K562 (cell line): ENCODE results near the gene EFCC1. TPM values are rescaled to one million over a fixed set of nuclear protein-coding genes. Genes with fewer than 3 reads are reported as not detected.
A peak's percentile ranks its signal among the peaks of the same experiment; 100 is the strongest.

ENCODE experiments used
- FIP1L1 ChIP-seq: fragments of 200-400 bp; formaldehyde crosslinking; IDR thresholded peaks from 2 replicates; pipeline ENCODE4 v1.6.1; 2018; ENCODE audit warnings: mild to moderate bottlenecking, low read depth, low read length; ENCODE audit not compliant: poor library complexity, severe bottlenecking
- FOXP4 ChIP-seq: sonication (generic); formaldehyde crosslinking; IDR thresholded peaks from 2 replicates; pipeline ENCODE4 v1.8.0; 2022; ENCODE audit warnings: mild to moderate bottlenecking, missing genetic modification reagents, borderline replicate concordance
- GATAD2B ChIP-seq: fragments of 450-650 bp; IDR thresholded peaks from 2 replicates; pipeline ENCODE4 v1.6.1; 2017; ENCODE audit warnings: mild to moderate bottlenecking, borderline replicate concordance
- KDM2B ChIP-seq: fragments of 250-450 bp; sonication (Bioruptor Pico); IDR thresholded peaks from 2 replicates; pipeline ENCODE4 v1.8.0; 2021; ENCODE audit warnings: mild to moderate bottlenecking, moderate library complexity
- MTA3 ChIP-seq: fragments of 450-650 bp; formaldehyde crosslinking; IDR thresholded peaks from 2 replicates; pipeline ENCODE4 v1.6.1; 2017; ENCODE audit warnings: mild to moderate bottlenecking, borderline replicate concordance
- NFE2L1 ChIP-seq: fragments of 450-650 bp; IDR thresholded peaks from 2 replicates; pipeline ENCODE4 v1.6.1; 2016; ENCODE audit warnings: missing genetic modification characterization, low read depth, mild to moderate bottlenecking, missing compliant biosample characterization, moderate library complexity, borderline replicate concordance
- PHB2 ChIP-seq: fragments of 450-650 bp; IDR thresholded peaks from 2 replicates; pipeline ENCODE4 v1.6.1; 2017; ENCODE audit warnings: low read depth
- POLR2A ChIP-seq: fragments of 450-650 bp; conservative IDR thresholded peaks from 2 replicates; pipeline ENCODE4 v1.6.1; 2016
- PTBP1 ChIP-seq: fragments of 200-400 bp; formaldehyde crosslinking; IDR thresholded peaks from 2 replicates; pipeline ENCODE4 v1.6.1; 2017; ENCODE audit warnings: low read depth, low read length
- ZBTB33 ChIP-seq: sonication (generic); formaldehyde crosslinking; IDR thresholded peaks from 2 replicates; pipeline ENCODE4 v1.8.1; 2023; ENCODE audit warnings: mild to moderate bottlenecking, missing genetic modification reagents
- ZNF408 ChIP-seq: fragments of 250-450 bp; sonication (Bioruptor Pico); IDR thresholded peaks from 2 replicates; pipeline ENCODE4 v1.4.0; 2020; ENCODE audit warnings: low read depth, mild to moderate bottlenecking, moderate library complexity
- ZNF445 ChIP-seq: fragments of 250-450 bp; sonication (Bioruptor Pico); IDR thresholded peaks from 2 replicates; pipeline ENCODE4 v1.4.0; 2020; ENCODE audit warnings: low read depth, mild to moderate bottlenecking, moderate library complexity
- polyA plus RNA-seq, 8 experiments: library from polyadenylated mRNA; depleted of rRNA in 4 of 8; stranded (reverse) in 5 of 8; unstranded in 3 of 8; fragments of >200 nt; fragmentation: Nextera tagmentation in 2 of 8; fragmentation: Illumina TruSeq in 1 of 8; extraction: Ambion mirVana in 2 of 8; extraction: Trizol in 1 of 8; gene quantifications; 2 replicates each; pipeline versions ENCODE4 v1.2.1 to v1.2.3, GENCODE V29; 2011 to 2014; ENCODE audit warnings: inconsistent platforms in 1 of 8, missing spikeins in 1 of 8
- total RNA-seq, 7 experiments: library from RNA; depleted of rRNA in 6 of 7; stranded (reverse); fragments of >200 nt in 6 of 7; fragmentation: Illumina TruSeq in 2 of 7; extraction: Trizol in 2 of 7; gene quantifications; 2 replicates each; pipeline versions ENCODE4 v1.2.1 to v1.2.3, GENCODE V29; 2011 to 2021; ENCODE audit warnings: low replicate concordance in 1 of 7
- TF ChIP-seq, protein P1 (sequence below), 2 experiments: IDR thresholded peaks; 2 replicates each; pipeline ENCODE4 v1.6.1; 2011; ENCODE audit warnings: borderline replicate concordance in 1 of 2, control low read depth in 1 of 2, low read depth in 1 of 2, low read length in 1 of 2, mild to moderate bottlenecking in 1 of 2, mixed read lengths in 1 of 2, moderate library complexity in 1 of 2; ENCODE audit not compliant: insufficient read depth in 1 of 2, insufficient read length in 1 of 2, poor library complexity in 1 of 2, severe bottlenecking in 1 of 2; ENCODE audit errors: extremely low read depth in 1 of 2
- TF ChIP-seq, protein P2 (sequence below): IDR thresholded peaks from 2 replicates; pipeline ENCODE4 v1.6.1; 2011; ENCODE audit warnings: borderline replicate concordance, low read depth, mild to moderate bottlenecking, moderate library complexity, low read length; ENCODE audit not compliant: insufficient read depth, poor library complexity, severe bottlenecking

EFCC1 gene
- total and polyA plus RNA-seq, 9 of the 15 experiments (the other 6 are each of a cell fraction or from before 2014, with no cell fraction given): not detected

DNA sequence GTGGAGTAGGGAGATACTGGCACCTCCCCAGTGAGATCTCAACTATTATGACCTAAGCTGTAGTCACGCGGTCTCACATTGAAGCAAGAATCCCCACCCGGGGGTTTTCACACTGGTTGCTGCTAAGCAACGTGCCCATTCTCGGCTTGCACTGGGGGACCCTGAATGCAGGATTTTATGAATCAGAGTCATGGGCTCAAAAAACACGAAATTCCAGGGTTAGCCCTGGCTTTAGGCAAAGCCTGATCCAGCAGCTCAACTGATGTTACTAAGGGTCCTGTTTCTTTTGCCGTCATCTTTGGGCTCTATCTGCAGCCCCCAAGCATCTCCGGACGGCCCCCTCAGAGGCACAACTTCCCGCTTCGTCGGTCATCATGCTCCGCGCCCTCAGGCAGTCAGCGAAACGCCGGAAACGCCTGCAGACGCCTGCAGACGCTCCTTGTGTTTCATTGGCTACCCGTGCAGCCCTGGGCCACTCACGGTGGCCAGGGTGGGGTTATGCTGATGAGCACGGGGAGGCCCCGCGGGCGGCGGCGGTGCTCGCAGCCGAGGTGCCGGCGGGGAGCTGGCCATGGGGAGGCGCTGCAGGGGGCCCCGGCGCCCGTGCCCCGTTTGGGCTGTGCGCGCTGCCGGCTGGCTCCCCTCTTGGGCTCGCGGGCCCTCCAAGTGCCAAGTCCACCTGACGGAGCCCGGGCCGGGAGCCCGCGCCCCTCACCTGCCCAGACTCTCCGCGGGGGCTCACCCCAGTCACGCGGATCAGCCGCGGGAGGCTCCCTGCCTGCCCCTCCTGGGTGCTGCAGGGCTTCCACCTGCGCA is 25.8 kb downstream of the EFCC1 start (continued):
- TF ChIP-seq NFE2L1 (tag) (no peak), ZNF408 (CRISPR knock-in tag) (no peak), KDM2B (CRISPR knock-in tag) (peak; percentile 57; the same call in 1 of the 2 replicates), PHB2 (no peak), POLR2A (peak; percentile 69), ZNF445 (CRISPR knock-in tag) (no peak), PTBP1 (no peak), FIP1L1 (peak; percentile 85), FOXP4 (CRISPR knock-in tag) (no peak), MTA3 (peak; percentile 80; the same call in 1 of the 2 replicates), ZBTB33 (CRISPR knock-in tag) (peak; percentile 72), GATAD2B (peak; percentile 77; the same call in 1 of the 2 replicates)
- TF ChIP-seq, protein P1, sequence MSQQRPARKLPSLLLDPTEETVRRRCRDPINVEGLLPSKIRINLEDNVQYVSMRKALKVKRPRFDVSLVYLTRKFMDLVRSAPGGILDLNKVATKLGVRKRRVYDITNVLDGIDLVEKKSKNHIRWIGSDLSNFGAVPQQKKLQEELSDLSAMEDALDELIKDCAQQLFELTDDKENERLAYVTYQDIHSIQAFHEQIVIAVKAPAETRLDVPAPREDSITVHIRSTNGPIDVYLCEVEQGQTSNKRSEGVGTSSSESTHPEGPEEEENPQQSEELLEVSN (IDR thresholded peaks at IDR 0.05; ENCODE audit: borderline replicate concordance in 1 of 2, extremely low read depth in 1 of 2, insufficient read depth in 1 of 2, insufficient read length in 1 of 2, low read depth in 1 of 2, low read length in 1 of 2, poor library complexity in 1 of 2, severe bottlenecking in 1 of 2): peak; percentile 94 to 95
- TF ChIP-seq, protein P2, sequence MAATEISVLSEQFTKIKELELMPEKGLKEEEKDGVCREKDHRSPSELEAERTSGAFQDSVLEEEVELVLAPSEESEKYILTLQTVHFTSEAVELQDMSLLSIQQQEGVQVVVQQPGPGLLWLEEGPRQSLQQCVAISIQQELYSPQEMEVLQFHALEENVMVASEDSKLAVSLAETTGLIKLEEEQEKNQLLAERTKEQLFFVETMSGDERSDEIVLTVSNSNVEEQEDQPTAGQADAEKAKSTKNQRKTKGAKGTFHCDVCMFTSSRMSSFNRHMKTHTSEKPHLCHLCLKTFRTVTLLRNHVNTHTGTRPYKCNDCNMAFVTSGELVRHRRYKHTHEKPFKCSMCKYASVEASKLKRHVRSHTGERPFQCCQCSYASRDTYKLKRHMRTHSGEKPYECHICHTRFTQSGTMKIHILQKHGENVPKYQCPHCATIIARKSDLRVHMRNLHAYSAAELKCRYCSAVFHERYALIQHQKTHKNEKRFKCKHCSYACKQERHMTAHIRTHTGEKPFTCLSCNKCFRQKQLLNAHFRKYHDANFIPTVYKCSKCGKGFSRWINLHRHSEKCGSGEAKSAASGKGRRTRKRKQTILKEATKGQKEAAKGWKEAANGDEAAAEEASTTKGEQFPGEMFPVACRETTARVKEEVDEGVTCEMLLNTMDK: peak; percentile 51
